H9 (cell line): ENCODE results near the gene SCFD1. TPM values are rescaled to one million over a fixed set of nuclear protein-coding genes. Genes with fewer than 3 reads are reported as not detected.

Experiments used
- DNase-seq: peaks from one replicate; pipeline ENCODE4 v3.0.0-alpha.2; 2017
- H2AFZ ChIP-seq: one replicate; pipeline ENCODE4 v1.6.1; 2013; ENCODE audit warnings: mild to moderate bottlenecking, low read length, control low read depth, moderate library complexity
- H2AK5ac ChIP-seq: 2 replicates; pipeline ENCODE4 v1.6.1; 2013; ENCODE audit warnings: low read length, control low read depth, mixed read lengths; ENCODE audit not compliant: insufficient read length
- H2BK120ac ChIP-seq: one replicate; pipeline ENCODE4 v1.6.1; 2013; ENCODE audit warnings: low read depth, mild to moderate bottlenecking, low read length, control low read depth, inconsistent platforms; ENCODE audit not compliant: poor library complexity, severe bottlenecking
- H2BK12ac ChIP-seq: 2 replicates; pipeline ENCODE4 v1.6.1; 2013; ENCODE audit warnings: low read length, control low read depth, mixed read lengths, low read depth; ENCODE audit not compliant: insufficient read length
- H2BK15ac ChIP-seq: 2 replicates; pipeline ENCODE4 v1.6.1; 2013; ENCODE audit warnings: low read depth, low read length, control low read depth
- H2BK20ac ChIP-seq: one replicate; pipeline ENCODE4 v1.6.1; 2013; ENCODE audit warnings: low read depth, mild to moderate bottlenecking, low read length, control low read depth, inconsistent platforms; ENCODE audit not compliant: poor library complexity, severe bottlenecking
- H2BK5ac ChIP-seq: 2 replicates; pipeline ENCODE4 v1.6.1; 2013; ENCODE audit warnings: low read length, control low read depth, mixed read lengths; ENCODE audit not compliant: insufficient read length
- H3K14ac ChIP-seq: 2 replicates; pipeline ENCODE4 v1.6.1; 2013; ENCODE audit warnings: low read length, control low read depth; ENCODE audit not compliant: insufficient read depth
- H3K18ac ChIP-seq: 2 replicates; pipeline ENCODE4 v1.6.1; 2013; ENCODE audit warnings: low read depth, mild to moderate bottlenecking, mixed read lengths, low read length, control low read depth; ENCODE audit not compliant: insufficient read length
- H3K23ac ChIP-seq: 2 replicates; pipeline ENCODE4 v1.6.1; 2013; ENCODE audit warnings: low read length, control low read depth, mixed read lengths, low read depth; ENCODE audit not compliant: insufficient read length
- H3K23me2 ChIP-seq: 2 replicates; pipeline ENCODE4 v1.6.1; 2013; ENCODE audit warnings: low read depth, mild to moderate bottlenecking, mixed read lengths, low read length, control low read depth; ENCODE audit not compliant: insufficient read length, poor library complexity, severe bottlenecking
- H3K27ac ChIP-seq: 2 replicates; pipeline ENCODE4 v1.5.1; 2013; ENCODE audit warnings: low read length, control low read depth, mixed read lengths, low read depth; ENCODE audit not compliant: insufficient read length
- H3K27me3 ChIP-seq: 2 replicates; pipeline ENCODE4 v1.6.1; 2013; ENCODE audit warnings: low read length, control low read depth, inconsistent platforms; ENCODE audit not compliant: insufficient read depth
- H3K4ac ChIP-seq: 2 replicates; pipeline ENCODE4 v1.6.1; 2013; ENCODE audit warnings: low read depth, mild to moderate bottlenecking, control low read depth, inconsistent platforms, low read length, moderate library complexity
- H3K4me1 ChIP-seq: 2 replicates; pipeline ENCODE4 v1.6.1; 2013; ENCODE audit warnings: low read length, control low read depth, inconsistent platforms; ENCODE audit not compliant: insufficient read depth
- H3K4me2 ChIP-seq: 2 replicates; pipeline ENCODE4 v1.6.1; 2013; ENCODE audit warnings: low read length, control low read depth, mixed read lengths; ENCODE audit not compliant: insufficient read length, insufficient read depth
- H3K56ac ChIP-seq: 2 replicates; pipeline ENCODE4 v1.6.1; 2013; ENCODE audit warnings: low read depth, mild to moderate bottlenecking, mixed read lengths, low read length, control low read depth; ENCODE audit not compliant: insufficient read length
- H3K79me1 ChIP-seq: 2 replicates; pipeline ENCODE4 v1.6.1; 2013; ENCODE audit warnings: low read depth, mild to moderate bottlenecking, moderate library complexity, low read length, control low read depth, inconsistent platforms; ENCODE audit not compliant: insufficient read depth, poor library complexity, severe bottlenecking
- H3K79me2 ChIP-seq: 2 replicates; pipeline ENCODE4 v1.6.1; 2013; ENCODE audit warnings: low read length, control low read depth, inconsistent platforms; ENCODE audit not compliant: insufficient read depth
- H3K9ac ChIP-seq: 2 replicates; pipeline ENCODE4 v1.6.1; 2013; ENCODE audit warnings: low read length, control low read depth, mixed read lengths; ENCODE audit not compliant: insufficient read length; ENCODE audit errors: extremely low read depth
- H3K9me3 ChIP-seq: one replicate; pipeline ENCODE4 v1.6.1; 2013; ENCODE audit warnings: low read depth, low read length, inconsistent platforms; ENCODE audit not compliant: control insufficient read depth
- H3T11ph ChIP-seq: one replicate; pipeline ENCODE4 v1.6.1; 2013; ENCODE audit warnings: mild to moderate bottlenecking, low read length, control low read depth, inconsistent platforms
- H4K20me1 ChIP-seq: one replicate; pipeline ENCODE4 v1.6.1; 2013; ENCODE audit not compliant: control insufficient read depth, insufficient read length, insufficient read depth
- H4K5ac ChIP-seq: 2 replicates; pipeline ENCODE4 v1.6.1; 2013; ENCODE audit warnings: low read depth, mild to moderate bottlenecking, mixed read lengths, low read length, control low read depth; ENCODE audit not compliant: insufficient read length
- H4K8ac ChIP-seq: replicated peaks from 2 replicates; pipeline ENCODE4 v1.6.1; 2013; ENCODE audit warnings: low read length, control low read depth, mixed read lengths, low read depth; ENCODE audit not compliant: insufficient read length
- H4K91ac ChIP-seq: 2 replicates; pipeline ENCODE4 v1.6.1; 2013; ENCODE audit warnings: low read depth, mild to moderate bottlenecking, moderate library complexity, mixed read lengths, low read length, control low read depth; ENCODE audit not compliant: insufficient read length
- H3K27ac Mint-ChIP-seq, 3 experiments: 2 replicates in 2 of 3; 3 replicates in 1 of 3; pipeline ENCODE4 v1.8.0; 2020 to 2021; ENCODE audit warnings: mixed read lengths in 3 of 3, mild to moderate bottlenecking in 1 of 3, moderate library complexity in 1 of 3
- H3K27me3 Mint-ChIP-seq: 2 replicates; pipeline ENCODE4 v1.8.0; 2021; ENCODE audit warnings: low read depth, mild to moderate bottlenecking, moderate library complexity, mixed read lengths
- H3K36me3 Mint-ChIP-seq, 3 experiments: 2 replicates in 2 of 3; 3 replicates in 1 of 3; pipeline ENCODE4 v1.8.0; 2020 to 2021; ENCODE audit warnings: low read depth in 3 of 3, mixed read lengths in 3 of 3; ENCODE audit not compliant: insufficient read depth in 1 of 3
- H3K4me1 Mint-ChIP-seq, 2 experiments: 2 replicates each; pipeline ENCODE4 v1.8.0; 2020; ENCODE audit warnings: mixed read lengths in 2 of 2
- H3K4me3 Mint-ChIP-seq, 2 experiments: 2 replicates in 1 of 2; 3 replicates in 1 of 2; pipeline ENCODE4 v1.8.0; 2020 to 2021; ENCODE audit warnings: mild to moderate bottlenecking in 2 of 2, mixed read lengths in 2 of 2, moderate library complexity in 1 of 2
- H3K9me3 Mint-ChIP-seq, 2 experiments: 2 replicates in 1 of 2; 3 replicates in 1 of 2; pipeline ENCODE4 v1.8.0; 2020; ENCODE audit warnings: mild to moderate bottlenecking in 2 of 2, mixed read lengths in 2 of 2, moderate library complexity in 1 of 2
- WGBS: extraction: QIAGEN DNeasy Blood & Tissue Kit; methylation state at CpG from one replicate; pipeline ENCODE4 v1.1.7; 2013; ENCODE audit warnings: missing lambda C conversion rate, low lambda C conversion rate, mixed read lengths; ENCODE audit not compliant: insufficient read length; ENCODE audit errors: extremely low coverage; 5-methylcytosine and 5-hydroxymethylcytosine counted together
- total RNA-seq: library from RNA; stranded (reverse); gene quantifications from 2 replicates; pipeline ENCODE4 v1.2.1, GENCODE V29; 2021
- TF ChIP-seq, protein P1 (sequence below): fragments of 200-600 bp; sonication (generic); conservative IDR thresholded peaks from 3 replicates; pipeline ENCODE4 v1.8.0; 2021; ENCODE audit warnings: antibody characterized with exemption, mild to moderate bottlenecking

SCFD1 gene
- total RNA-seq, 1 experiment from 2014 or later, result 85.2 TPM

- Histone ChIP-seq H3K23ac (no peak overlapping the region), H3K9ac (no peak overlapping the region), H3K79me2 (no peaks in the 10 kb centered on the region), H3K4ac (no peak overlapping the region), H3K56ac (no peak overlapping the region), H3T11ph (no peak overlapping the region), H2BK5ac (no peak overlapping the region), H3K9me3 (no peaks in the 10 kb centered on the region), H3K27ac (no peak overlapping the region), H3K23me2 (no peaks in the 10 kb centered on the region), H3K14ac (no peak overlapping the region), H4K91ac (no peak overlapping the region), H3K18ac (no peak overlapping the region), H3K4me2 (no peak overlapping the region), H4K5ac (no peak overlapping the region), H3K27me3 (no peaks in the 10 kb centered on the region), H2BK15ac (no peak overlapping the region), H2BK20ac (no peak overlapping the region), H2AFZ (no peak overlapping the region), H3K79me1 (no peaks in the 10 kb centered on the region), H2BK12ac (no peak overlapping the region), H2BK120ac (no peak overlapping the region), H3K4me1 (no peaks in the 10 kb centered on the region), H4K8ac (no peak overlapping the region), H4K20me1 (no peaks in the 10 kb centered on the region), H2AK5ac (no peak overlapping the region)
- peaks cover 47 to 73% (median 67%) of the 10 kb centered on the region in 3 experiments for H3K36me3 Mint-ChIP-seq
- DNase-seq, result no peak
- no peaks in the 10 kb centered on the region for H3K4me1 Mint-ChIP-seq
- no peaks in the 10 kb centered on the region for H3K27me3 Mint-ChIP-seq
- H3K4me3 Mint-ChIP-seq, result no peak overlapping the region
- WGBS, result no CpG with 5 or more reads among the region's 2 CpGs
- TF ChIP-seq, protein P1, sequence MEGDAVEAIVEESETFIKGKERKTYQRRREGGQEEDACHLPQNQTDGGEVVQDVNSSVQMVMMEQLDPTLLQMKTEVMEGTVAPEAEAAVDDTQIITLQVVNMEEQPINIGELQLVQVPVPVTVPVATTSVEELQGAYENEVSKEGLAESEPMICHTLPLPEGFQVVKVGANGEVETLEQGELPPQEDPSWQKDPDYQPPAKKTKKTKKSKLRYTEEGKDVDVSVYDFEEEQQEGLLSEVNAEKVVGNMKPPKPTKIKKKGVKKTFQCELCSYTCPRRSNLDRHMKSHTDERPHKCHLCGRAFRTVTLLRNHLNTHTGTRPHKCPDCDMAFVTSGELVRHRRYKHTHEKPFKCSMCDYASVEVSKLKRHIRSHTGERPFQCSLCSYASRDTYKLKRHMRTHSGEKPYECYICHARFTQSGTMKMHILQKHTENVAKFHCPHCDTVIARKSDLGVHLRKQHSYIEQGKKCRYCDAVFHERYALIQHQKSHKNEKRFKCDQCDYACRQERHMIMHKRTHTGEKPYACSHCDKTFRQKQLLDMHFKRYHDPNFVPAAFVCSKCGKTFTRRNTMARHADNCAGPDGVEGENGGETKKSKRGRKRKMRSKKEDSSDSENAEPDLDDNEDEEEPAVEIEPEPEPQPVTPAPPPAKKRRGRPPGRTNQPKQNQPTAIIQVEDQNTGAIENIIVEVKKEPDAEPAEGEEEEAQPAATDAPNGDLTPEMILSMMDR, result no peak
- H3K27ac Mint-ChIP-seq, result no peak overlapping the region
- peaks cover 23 to 25% of the 10 kb centered on the region in 2 experiments for H3K9me3 Mint-ChIP-seq
Measured at GRCh38 chr14:30645600-30645999, 23.5 kb downstream of the SCFD1 start.
